Colonic mucosa (tissue), 4 donors: ENCODE measurements around the gene GPX4. TPM values are rescaled to one million over a fixed set of nuclear protein-coding genes. Genes with fewer than 3 reads are reported as not detected.

Experiments
- DNase-seq: peaks from one replicate; pipeline ENCODE4 v3.0.0-alpha.2; 2020
- H3K27ac ChIP-seq: fragments of 200-600 bp; one replicate; pipeline ENCODE4 v1.8.0; 2021
- H3K27me3 ChIP-seq: fragments of 200-600 bp; one replicate; pipeline ENCODE4 v1.8.0; 2021
- H3K36me3 ChIP-seq: fragments of 200-600 bp; one replicate; pipeline ENCODE4 v1.8.0; 2021
- H3K4me1 ChIP-seq: fragments of 200-600 bp; one replicate; pipeline ENCODE4 v1.8.0; 2021; ENCODE audit warnings: mild to moderate bottlenecking
- H3K4me3 ChIP-seq: fragments of 200-600 bp; one replicate; pipeline ENCODE4 v1.8.0; 2021
- H3K9ac ChIP-seq, 2 donors: one replicate each; pipeline ENCODE4 v1.7.0; 2013; ENCODE audit warnings: control low read depth in 2 of 2, low read depth in 2 of 2, low read length in 2 of 2
- H3K9me3 ChIP-seq: fragments of 200-600 bp; one replicate; pipeline ENCODE4 v1.8.0; 2021
- intact Hi-C: fragments of 100-400 bp; cut with DNase I; formaldehyde crosslinking; loops from one replicate; pipeline ENCODE4 v1.14.1; 2022
- total RNA-seq, 2 donors: library from RNA; stranded (reverse); fragmentation: NEBNext Ultra II Directional in 1 of 2; extraction: Animal tissue kit (Norgen Biotek cat#: 25700) in 1 of 2; gene quantifications; one replicate each; pipeline ENCODE4 v1.2.1, GENCODE V29; 2021
- TF ChIP-seq, protein P1 (sequence below): fragments of 200-600 bp; IDR thresholded peaks from one replicate; pipeline ENCODE4 v1.8.0; 2022; ENCODE audit warnings: antibody characterized with exemption, mild to moderate bottlenecking
- donor health status: healthy.
- donor health status: DM: no; HTN: no; CAD: no.
- donor health status: DM: no; HTN: no; CAD: no.

The GPX4 gene
- total RNA-seq, 2 donors from 2014 or later, result 187 to 189 TPM

DNA sequence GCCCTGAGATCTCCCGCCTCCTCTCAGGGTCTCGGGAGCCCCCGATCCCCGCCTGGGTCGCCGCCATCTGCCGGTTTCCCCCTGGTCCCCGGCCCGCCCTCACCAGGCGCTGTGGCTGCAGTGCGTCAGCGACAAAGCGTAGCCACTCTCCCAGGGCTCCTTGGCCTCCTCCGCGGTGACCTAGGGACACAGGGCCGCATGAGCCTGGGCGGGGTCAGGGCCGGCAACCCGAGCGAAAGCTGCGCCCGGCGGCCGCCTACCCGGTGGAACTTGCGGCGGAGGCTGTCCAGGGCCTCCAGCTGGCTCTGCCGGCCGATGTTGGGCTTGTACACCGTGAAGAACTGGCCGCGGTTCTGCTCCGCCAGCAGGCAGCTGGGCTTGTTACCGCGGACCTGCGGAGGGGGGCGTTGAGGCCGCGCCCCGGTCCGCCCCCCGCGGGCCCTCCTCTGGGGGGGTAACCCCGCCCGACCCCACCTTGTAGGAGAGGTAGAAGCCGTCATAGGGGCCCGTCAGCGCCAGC, 5.3 kb downstream of the GPX4 start:
- Histone ChIP-seq H3K27ac (no peak overlapping the region), H3K36me3 (peaks cover 32% of the 10 kb centered on the region), H3K4me1 (peaks cover 27% of the 10 kb centered on the region), H3K9ac (no peak overlapping the region), H3K27me3 (no peaks in the 10 kb centered on the region), H3K9me3 (no peaks in the 10 kb centered on the region), H3K4me3 (no peak overlapping the region)
- intact Hi-C loops, result no loop called here
- no peak for DNase-seq
- TF ChIP-seq, protein P1, sequence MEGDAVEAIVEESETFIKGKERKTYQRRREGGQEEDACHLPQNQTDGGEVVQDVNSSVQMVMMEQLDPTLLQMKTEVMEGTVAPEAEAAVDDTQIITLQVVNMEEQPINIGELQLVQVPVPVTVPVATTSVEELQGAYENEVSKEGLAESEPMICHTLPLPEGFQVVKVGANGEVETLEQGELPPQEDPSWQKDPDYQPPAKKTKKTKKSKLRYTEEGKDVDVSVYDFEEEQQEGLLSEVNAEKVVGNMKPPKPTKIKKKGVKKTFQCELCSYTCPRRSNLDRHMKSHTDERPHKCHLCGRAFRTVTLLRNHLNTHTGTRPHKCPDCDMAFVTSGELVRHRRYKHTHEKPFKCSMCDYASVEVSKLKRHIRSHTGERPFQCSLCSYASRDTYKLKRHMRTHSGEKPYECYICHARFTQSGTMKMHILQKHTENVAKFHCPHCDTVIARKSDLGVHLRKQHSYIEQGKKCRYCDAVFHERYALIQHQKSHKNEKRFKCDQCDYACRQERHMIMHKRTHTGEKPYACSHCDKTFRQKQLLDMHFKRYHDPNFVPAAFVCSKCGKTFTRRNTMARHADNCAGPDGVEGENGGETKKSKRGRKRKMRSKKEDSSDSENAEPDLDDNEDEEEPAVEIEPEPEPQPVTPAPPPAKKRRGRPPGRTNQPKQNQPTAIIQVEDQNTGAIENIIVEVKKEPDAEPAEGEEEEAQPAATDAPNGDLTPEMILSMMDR, result no peak

DNA sequence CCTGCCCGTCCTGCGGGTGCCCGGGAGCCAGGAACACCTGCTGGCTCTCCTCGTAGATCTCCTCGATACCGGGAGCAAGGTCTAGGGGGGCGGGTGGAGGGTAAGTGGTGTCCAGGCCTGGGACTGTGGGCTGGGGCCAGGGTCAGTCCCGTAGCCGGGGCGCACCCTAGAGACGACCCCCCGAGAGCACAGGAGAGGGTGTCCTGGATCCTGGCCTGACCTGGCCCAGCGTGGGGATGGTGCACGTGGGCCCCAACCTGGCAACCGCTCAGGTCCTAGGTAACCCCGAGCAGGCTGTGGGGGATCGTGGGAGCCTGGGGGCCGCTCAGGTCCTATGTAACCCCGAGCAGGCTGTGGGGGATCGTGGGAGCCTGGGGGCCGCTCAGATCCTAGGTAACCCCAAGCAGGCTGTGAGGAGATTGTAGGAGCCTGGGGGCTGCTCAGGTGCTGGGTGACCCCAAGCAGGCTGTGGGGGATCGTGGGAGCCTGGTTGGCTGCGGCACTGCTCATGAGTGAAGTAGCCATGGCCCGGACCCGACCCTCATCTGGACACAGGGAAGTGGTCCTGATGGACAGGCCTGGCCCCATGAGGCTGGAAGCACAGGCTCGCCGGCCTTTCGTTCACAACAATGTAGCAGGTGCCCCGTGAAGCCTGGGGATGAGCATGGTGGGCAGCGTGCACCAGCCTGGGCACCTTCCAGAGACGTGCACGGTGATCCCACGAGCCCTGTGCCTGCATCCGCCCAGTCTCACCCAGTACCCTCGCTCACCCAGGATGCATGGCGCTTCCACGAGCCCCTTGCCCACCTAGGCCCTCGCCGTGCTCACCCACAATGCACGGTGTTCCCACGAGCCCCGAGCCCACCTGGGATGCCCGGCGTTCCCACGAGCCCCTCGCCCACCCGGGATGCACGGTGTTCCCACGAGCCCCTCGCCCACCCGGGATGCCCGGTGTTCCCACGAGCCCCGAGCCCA, 6.2 kb downstream of the GPX4 start:
- intact Hi-C loops, result loop anchor here (5.0 kb wide), 1 partner anchor 82 kb away; no protein-coding TSS in a partner anchor
- TF ChIP-seq, protein P1, result no peak
- Histone ChIP-seq H3K4me3 (no peak overlapping the region), H3K36me3 (peaks cover 32% of the 10 kb centered on the region), H3K9ac (no peak overlapping the region), H3K9me3 (no peaks in the 10 kb centered on the region), H3K27me3 (no peaks in the 10 kb centered on the region), H3K27ac (no peak overlapping the region), H3K4me1 (peaks cover 28% of the 10 kb centered on the region)
- no peak for DNase-seq

GRCh38 chr19:1110809-1111640, 7.2 kb downstream of the GPX4 start:
- H3K9ac ChIP-seq, result no peak overlapping the region
- H3K4me3 ChIP-seq, result no peak overlapping the region
- intact Hi-C loops, result loop anchor here (5.0 kb wide), 1 partner anchor 81 kb away; no protein-coding TSS in a partner anchor

GRCh38 chr19:1111641-1112267, 8.0 kb downstream of the GPX4 start:
- Histone ChIP-seq H3K9me3 (no peaks in the 10 kb centered on the region), H3K4me3 (no peak overlapping the region), H3K9ac (no peak overlapping the region), H3K4me1 (peaks cover 22% of the 10 kb centered on the region), H3K36me3 (peaks cover 33% of the 10 kb centered on the region), H3K27ac (no peak overlapping the region), H3K27me3 (no peaks in the 10 kb centered on the region)
- TF ChIP-seq, protein P1, result no peak
- intact Hi-C loops, result loop anchor here (5.0 kb wide), 1 partner anchor 81 kb away; no protein-coding TSS in a partner anchor
- no peak for DNase-seq

More at GRCh38 chr19:1110809-1111640, 7.2 kb downstream of the GPX4 start:
- H3K27ac ChIP-seq, result no peak overlapping the region
- H3K9me3 ChIP-seq, result no peaks in the 10 kb centered on the region
- H3K27me3 ChIP-seq, result no peaks in the 10 kb centered on the region
- H3K36me3 ChIP-seq, result peaks cover 32% of the 10 kb centered on the region
- DNase-seq, result no peak
- TF ChIP-seq, protein P1, result no peak
- H3K4me1 ChIP-seq, result peaks cover 22% of the 10 kb centered on the region
